ENCODE data around the gene TEX28.
"Not testable (repeated sequence)": the region's sequence is repeated elsewhere in the genome, so short reads cannot be mapped to it uniquely, and the experiment has no call there.

TEX28 gene

DNA sequence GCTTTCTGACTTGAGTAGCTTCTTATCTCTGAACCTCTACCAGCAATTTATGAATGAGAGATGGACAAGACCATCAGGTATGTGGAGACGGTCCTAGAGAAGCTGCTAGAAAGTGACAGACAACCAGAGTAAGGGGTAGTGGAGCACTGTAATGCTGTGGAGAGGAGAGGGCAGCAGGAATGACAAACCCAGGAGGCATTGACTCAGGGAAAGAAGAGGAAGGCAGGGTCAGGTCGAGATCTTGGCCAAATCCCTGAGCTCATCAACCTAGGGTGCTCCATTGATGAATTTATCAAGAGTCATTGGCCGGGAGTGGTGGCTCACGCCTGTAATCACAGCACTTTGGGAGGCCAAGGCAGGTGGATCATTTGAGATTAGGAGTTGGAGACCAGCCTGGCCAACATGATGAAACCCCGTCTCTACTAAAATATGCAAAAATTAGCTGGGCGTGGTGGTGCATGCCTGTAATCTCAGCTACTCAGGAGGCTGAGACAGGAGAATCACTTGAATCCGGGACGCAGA, 54.9 kb downstream of the TEX28 start:
- not testable (repeated sequence) for DNase-seq

DNA sequence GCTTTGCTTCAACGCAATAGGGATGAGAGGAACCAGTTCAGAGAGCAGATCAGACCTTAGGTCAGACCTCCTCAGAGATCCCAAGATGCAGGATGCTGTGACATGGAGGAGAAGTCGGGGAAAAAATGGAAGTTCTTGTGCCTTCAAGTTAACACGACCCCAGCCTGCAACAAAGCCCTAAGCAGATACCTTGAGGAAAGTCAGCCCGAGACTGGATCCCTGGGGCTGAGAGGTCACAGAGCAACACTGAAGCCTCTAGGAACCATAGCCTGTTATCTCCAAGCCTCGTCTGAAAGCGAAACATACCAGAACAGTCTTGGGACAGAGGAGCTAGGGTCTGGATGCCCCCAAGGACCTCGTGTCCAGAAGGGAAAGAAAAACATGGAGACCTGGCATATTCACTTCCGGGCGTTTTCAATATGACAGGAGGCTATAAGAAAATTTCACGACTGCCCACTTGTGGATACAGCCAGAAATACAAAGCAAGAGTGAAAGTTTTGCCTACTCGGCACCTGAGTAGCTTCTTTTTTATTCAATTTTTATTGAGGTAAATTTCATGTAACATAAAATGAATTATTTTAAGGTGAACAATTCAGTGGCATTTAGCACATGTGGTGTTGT, 55.9 kb downstream of the TEX28 start:
- DNase-seq = not testable (repeated sequence)

DNA sequence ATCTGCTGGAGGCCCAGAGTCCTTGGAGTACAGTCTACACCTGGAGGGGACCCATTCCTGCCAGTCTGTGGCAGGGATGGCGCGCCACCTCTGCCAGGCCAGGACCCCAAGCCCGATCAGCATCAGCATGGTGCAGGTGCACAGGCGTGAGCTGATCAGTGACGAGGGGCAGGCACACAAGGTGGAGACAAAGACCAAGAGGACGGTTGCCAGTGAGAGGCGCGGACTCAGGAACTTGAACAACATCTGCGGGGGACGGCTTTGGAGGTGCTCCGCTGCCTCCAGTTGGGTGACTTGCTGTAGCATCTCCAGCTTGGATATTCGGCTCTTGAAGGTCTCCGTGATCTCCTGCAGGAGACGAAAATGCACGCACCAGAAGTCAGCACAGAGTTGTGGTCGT, 61.3 kb downstream of the TEX28 start:
- not testable (repeated sequence) for DNase-seq

DNA sequence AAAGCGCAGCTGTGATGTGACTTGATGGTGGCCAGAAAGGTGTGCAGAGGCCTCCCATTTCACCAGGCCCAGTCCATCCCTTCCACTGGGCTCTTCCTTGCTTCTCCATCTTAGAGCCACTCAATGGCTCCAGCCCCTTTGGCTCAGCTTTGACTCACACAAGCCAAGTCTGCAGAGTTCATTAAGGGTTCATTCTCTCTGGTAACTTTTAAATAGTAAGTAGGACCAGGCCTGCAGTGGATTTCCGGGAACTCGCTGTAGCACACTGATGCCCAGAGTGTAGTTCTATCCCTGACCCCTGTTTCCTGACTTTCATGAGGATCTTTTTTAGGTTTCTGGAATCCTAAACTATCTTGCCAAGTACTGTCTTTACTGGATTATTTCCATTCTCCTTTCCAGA, 63.5 kb downstream of the TEX28 start:
- DNase-seq = not testable (repeated sequence)

DNA sequence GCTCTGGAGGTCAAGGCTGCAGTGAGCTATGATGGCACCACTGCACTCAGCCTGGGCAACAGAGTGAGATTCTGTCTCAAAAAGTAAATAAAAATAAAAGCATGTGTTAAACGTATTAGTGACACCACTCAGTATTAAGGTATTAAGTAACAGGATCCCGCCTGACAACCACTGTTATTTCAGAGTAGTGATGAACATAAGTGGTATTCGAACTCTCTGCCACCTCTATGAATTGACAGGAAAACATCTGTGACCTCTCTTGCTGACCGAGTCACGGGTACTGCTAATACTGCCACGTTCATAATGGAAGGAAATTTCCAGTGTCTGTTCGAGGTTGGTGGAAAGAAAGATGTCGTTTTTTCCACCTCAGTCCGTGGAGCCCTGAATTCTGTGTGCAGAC, 68.2 kb downstream of the TEX28 start:
- DNase-seq = not testable (repeated sequence)

DNA sequence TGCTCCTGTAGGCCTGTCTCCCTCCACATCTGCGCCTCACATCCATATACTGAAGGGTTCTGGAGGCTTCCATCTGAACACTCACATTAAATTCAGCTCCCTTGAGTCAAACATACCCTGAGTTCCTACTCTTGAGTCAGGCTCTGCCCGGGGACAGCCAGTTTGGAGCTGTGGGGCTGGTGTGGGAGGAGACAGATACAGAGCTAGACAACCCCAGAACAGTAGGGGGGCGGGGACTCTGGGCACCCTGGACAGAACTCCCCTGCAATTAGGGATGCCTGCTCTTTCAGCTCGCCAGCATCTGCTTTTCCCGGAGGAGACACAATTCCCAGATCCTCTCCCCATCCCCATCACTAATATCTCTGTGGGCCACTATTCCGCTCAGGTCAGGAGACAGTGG, 69.6 kb downstream of the TEX28 start:
- not testable (repeated sequence) for DNase-seq

Data from GF-D8 (cell line).